Smooth muscle cell (in vitro differentiated cells): Measurements from ENCODE around the gene SUGP2. TPM values are rescaled to one million over a fixed set of nuclear protein-coding genes. Genes with fewer than 3 reads are reported as not detected.
"Not testable (repeated sequence)": the region's sequence is repeated elsewhere in the genome, so short reads cannot be mapped to it uniquely, and the experiment has no call there.

Experiments used
- DNase-seq: peaks from one replicate; lab custom pipeline; 2025; ENCODE audit not compliant: unreplicated experiment; lab: John Stamatoyannopoulos, UW
- H2AFZ ChIP-seq: fragments of 200-600 bp; sonication (generic); 2 replicates; pipeline ENCODE4 v1.6.0; 2016; ENCODE audit warnings: antibody characterized with exemption, low read depth, mild to moderate bottlenecking
- H3F3A ChIP-seq: fragments of 200-600 bp; sonication (generic); 2 replicates; pipeline ENCODE4 v1.6.0; 2017; ENCODE audit warnings: antibody characterized with exemption, low read depth
- H3K27ac ChIP-seq: fragments of 200-600 bp; sonication (generic); 2 replicates; pipeline ENCODE4 v1.5.1; 2016; ENCODE audit warnings: low read depth, mild to moderate bottlenecking
- H3K27me3 ChIP-seq: fragments of 200-600 bp; sonication (generic); 2 replicates; pipeline ENCODE4 v1.6.1; 2016; ENCODE audit warnings: low read depth, mild to moderate bottlenecking
- H3K36me3 ChIP-seq: fragments of 200-600 bp; sonication (generic); 2 replicates; pipeline ENCODE4 v1.5.1; 2016; ENCODE audit warnings: low read depth
- H3K4me1 ChIP-seq: fragments of 200-600 bp; sonication (generic); 2 replicates; pipeline ENCODE4 v1.5.1; 2016; ENCODE audit warnings: low read depth
- H3K4me2 ChIP-seq: fragments of 200-600 bp; sonication (generic); 2 replicates; pipeline ENCODE4 v1.6.0; 2016; ENCODE audit warnings: mild to moderate bottlenecking
- H3K4me3 ChIP-seq: fragments of 200-600 bp; sonication (generic); 2 replicates; pipeline ENCODE4 v1.5.1; 2016; ENCODE audit warnings: mild to moderate bottlenecking
- H3K79me2 ChIP-seq: fragments of 200-600 bp; sonication (generic); 2 replicates; pipeline ENCODE4 v1.6.0; 2016; ENCODE audit warnings: low read depth, mild to moderate bottlenecking
- H3K9ac ChIP-seq: fragments of 200-600 bp; sonication (generic); 2 replicates; pipeline ENCODE4 v1.6.0; 2016; ENCODE audit warnings: low read depth
- H3K9me3 ChIP-seq: fragments of 200-600 bp; sonication (generic); replicated peaks from 2 replicates; pipeline ENCODE4 v1.5.1; 2016; ENCODE audit warnings: low read depth
- H4K20me1 ChIP-seq: fragments of 200-600 bp; sonication (generic); 2 replicates; pipeline ENCODE4 v1.6.0; 2016; ENCODE audit warnings: low read depth
- CTCF ChIP-seq: fragments of 200-600 bp; sonication (generic); IDR thresholded peaks from 2 replicates; pipeline ENCODE4 v1.5.1; 2017; ENCODE audit warnings: borderline replicate concordance, mild to moderate bottlenecking, antibody characterized with exemption; ENCODE audit not compliant: insufficient read depth, poor library complexity, severe bottlenecking
- WGBS: methylation state at CpG from one replicate; pipeline ENCODE4 v1.1.7; 2016; ENCODE audit warnings: low lambda C conversion rate; 5-methylcytosine and 5-hydroxymethylcytosine counted together
- polyA plus RNA-seq: library from polyadenylated mRNA; unstranded; fragments of >200 nt; fragmentation: Nextera tagmentation; extraction: Ambion mirVana; gene quantifications from 2 replicates; pipeline ENCODE4 v1.2.1, GENCODE V29; 2016
- total RNA-seq: library from RNA; depleted of rRNA; stranded (reverse); fragments of >200 nt; gene quantifications from 2 replicates; pipeline ENCODE4 v1.2.3, GENCODE V29; 2014

The SUGP2 gene
- total and polyA plus RNA-seq, 2 experiments from 2014 or later: 42.2 to 47.6 TPM

- Histone ChIP-seq H3K9me3 (no peaks in the 10 kb centered on the region), H3K4me2 (no peak overlapping the region), H3F3A (peaks cover 4% of the 10 kb centered on the region), H3K36me3 (peaks cover 27% of the 10 kb centered on the region), H3K9ac (no peak overlapping the region), H3K27ac (no peak overlapping the region), H3K27me3 (no peaks in the 10 kb centered on the region), H3K4me1 (no peaks in the 10 kb centered on the region), H4K20me1 (peaks cover 75% of the 10 kb centered on the region), H2AFZ (no peak overlapping the region), H3K79me2 (peaks cover 61% of the 10 kb centered on the region), H3K4me3 (no peak overlapping the region)
- WGBS: 95% methylated on average over 11 of the region's 11 CpGs
- no peak for TF ChIP-seq CTCF
- DNase-seq: no peak
Measured at GRCh38 chr19:19025861-19026260, 7.5 kb downstream of the SUGP2 start.

- peaks cover 83% of the 10 kb centered on the region for H4K20me1 ChIP-seq
- not testable (repeated sequence) for H3F3A ChIP-seq, H3K4me2 ChIP-seq, H3K9ac ChIP-seq, DNase-seq, H2AFZ ChIP-seq, H3K27me3 ChIP-seq, H3K9me3 ChIP-seq, H3K4me1 ChIP-seq, H3K4me3 ChIP-seq, H3K27ac ChIP-seq
- 93% methylated on average over 1 of the region's 1 CpG for WGBS
- peaks cover 28% of the 10 kb centered on the region for H3K36me3 ChIP-seq
- peaks cover 64% of the 10 kb centered on the region for H3K79me2 ChIP-seq
Measured at GRCh38 chr19:19023376-19023775, 9.9 kb downstream of the SUGP2 start.

GRCh38 chr19:19022380-19022961 lies 10.8 kb downstream of the SUGP2 start:
- H3F3A ChIP-seq: peaks cover 4% of the 10 kb centered on the region
- peak overlapping the region; percentile 4 for H3K27ac ChIP-seq
- H3K4me2 ChIP-seq: no peak overlapping the region
- no peak for TF ChIP-seq CTCF
- peaks cover 21% of the 10 kb centered on the region for H3K36me3 ChIP-seq
- peaks cover 82% of the 10 kb centered on the region for H4K20me1 ChIP-seq
- no peak for DNase-seq
- no peak overlapping the region for H2AFZ ChIP-seq
- no peaks in the 10 kb centered on the region for H3K4me1 ChIP-seq
- no peak overlapping the region for H3K4me3 ChIP-seq
- H3K79me2 ChIP-seq: peaks cover 65% of the 10 kb centered on the region
- H3K9me3 ChIP-seq: no peaks in the 10 kb centered on the region
- H3K27me3 ChIP-seq: no peaks in the 10 kb centered on the region
- H3K9ac ChIP-seq: no peak overlapping the region
- WGBS: 94% methylated on average over 4 of the region's 4 CpGs

- no peak for TF ChIP-seq CTCF
- H3K27ac ChIP-seq: peak overlapping the region; percentile 45
- peaks cover 82% of the 10 kb centered on the region for H4K20me1 ChIP-seq
- WGBS: 37% methylated on average over 3 of the region's 3 CpGs
- peaks cover 31% of the 10 kb centered on the region for H3K36me3 ChIP-seq
- H3K27me3 ChIP-seq: no peaks in the 10 kb centered on the region
- peaks cover 70% of the 10 kb centered on the region for H3K79me2 ChIP-seq
- no peak overlapping the region for H3K4me3 ChIP-seq
- DNase-seq: no peak
- H3K9ac ChIP-seq: no peak overlapping the region
- H3K4me1 ChIP-seq: no peaks in the 10 kb centered on the region
- H3F3A ChIP-seq: peaks cover 4% of the 10 kb centered on the region
- H3K9me3 ChIP-seq: no peaks in the 10 kb centered on the region
- no peak overlapping the region for H2AFZ ChIP-seq
- peak overlapping the region; percentile 27 for H3K4me2 ChIP-seq
Measured at GRCh38 chr19:19021115-19021514, 12.2 kb downstream of the SUGP2 start.
